ENCODE results near the gene DYTN. TPM values are rescaled to one million over a fixed set of nuclear protein-coding genes. Genes with fewer than 3 reads are reported as not detected.

Gene DYTN
- polyA plus RNA-seq, 4 donors, result not detected

DNA sequence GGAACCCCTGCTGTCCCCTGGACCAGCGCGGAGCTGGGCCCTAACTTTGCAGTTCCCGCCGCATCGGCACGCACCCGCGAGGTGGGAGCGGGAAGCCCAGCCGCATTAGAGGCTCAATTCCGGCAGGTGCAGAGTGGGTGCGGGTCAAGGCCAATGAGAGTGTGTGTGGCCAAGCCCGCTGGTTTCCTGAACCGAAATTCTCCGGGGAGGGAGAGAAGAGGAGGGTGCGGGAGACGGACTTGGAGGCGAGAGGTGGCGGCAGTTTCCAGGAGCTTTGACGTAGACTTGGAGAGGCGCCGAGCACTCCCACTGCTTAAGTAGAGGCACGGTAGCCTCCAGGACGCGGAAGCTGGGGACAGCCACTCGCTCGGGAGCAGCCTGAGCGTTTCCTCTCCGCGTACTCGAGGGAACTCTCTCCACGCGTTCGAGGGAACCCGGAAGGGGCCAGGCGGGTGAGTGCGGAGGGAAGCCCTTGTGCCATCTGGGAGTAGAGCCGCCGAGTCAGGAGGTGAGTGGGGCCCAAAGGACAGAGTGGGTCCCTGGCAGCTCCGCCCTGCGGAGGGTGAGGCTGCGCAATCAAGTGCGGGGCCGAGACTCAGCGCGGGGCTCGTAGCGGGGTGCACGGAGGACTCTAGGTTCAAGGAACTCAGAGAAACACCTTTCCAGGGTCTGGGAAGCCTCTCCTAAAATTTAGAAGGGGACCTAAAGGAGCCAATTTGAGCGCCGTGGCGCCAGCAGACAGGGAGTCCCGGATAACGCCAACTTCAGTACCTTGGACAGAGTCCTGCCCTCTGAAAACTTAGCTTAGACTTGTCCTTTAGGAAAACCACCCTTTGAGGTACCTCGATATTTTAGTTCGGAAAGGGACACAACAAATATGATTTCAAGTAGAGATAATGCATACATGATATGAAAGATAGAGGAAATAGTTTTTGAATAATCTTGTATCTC is 75.8 kb downstream of the DYTN start, which contains the start of gene FAM237A:
FAM237A (plus strand) TSS at position 413 of the 951 bp plus-strand sequence. CDS start 1,750 bp downstream, outside the sequence.
- Histone ChIP-seq H3K36me3 (ENCODE audit: control insufficient read depth in 3 of 3, insufficient read depth in 2 of 3, low read depth in 1 of 3, low read length in 3 of 3) (no peaks in the 10 kb centered on the region), H3K9me3 (ENCODE audit: control insufficient read depth in 2 of 2, insufficient read depth in 1 of 2, low read depth in 1 of 2, low read length in 1 of 2) (no peaks in the 10 kb centered on the region), H3K4me1 (ENCODE audit: control insufficient read depth in 3 of 3, insufficient read depth in 2 of 3, low read depth in 1 of 3, low read length in 2 of 3) (no peaks in the 10 kb centered on the region), H3K27ac (ENCODE audit: low read depth in 1 of 3, low read length in 2 of 3) (no peak within 1 kb of the TSS), H3K4me3 (ENCODE audit: low read depth in 1 of 3, low read length in 3 of 3) (no peak within 1 kb of the TSS), H3K27me3 (ENCODE audit: control insufficient read depth in 3 of 3, insufficient read depth in 3 of 3, low read length in 3 of 3) (peaks cover 0 to 19% (median 18%) of the 10 kb centered on the region in 3 donors)
- DNase-seq (peak; percentile 2 to 60), FAIRE-seq (no peak)
- 10 to 27% (median 24%) methylated on average over 56 of the region's 56 CpGs for WGBS, 3 donors

GRCh38 chr2:206641226-206641625 is 77.0 kb downstream of the DYTN start:
- no peaks in the 10 kb centered on the region for H3K9me3 ChIP-seq (ENCODE audit: control insufficient read depth in 2 of 2, insufficient read depth in 1 of 2, low read depth in 1 of 2, low read length in 1 of 2)
- WGBS, 3 donors, result 38 to 47% (median 42%) methylated on average over 3 of the region's 3 CpGs
- DNase-seq (no peak), FAIRE-seq (no peak)
- H3K27me3 ChIP-seq (ENCODE audit: control insufficient read depth in 3 of 3, insufficient read depth in 3 of 3, low read length in 3 of 3), result peaks cover 0 to 19% (median 18%) of the 10 kb centered on the region in 3 donors
- no peak overlapping the region for H3K4me3 ChIP-seq (ENCODE audit: low read depth in 1 of 3, low read length in 3 of 3)
- no peaks in the 10 kb centered on the region for H3K36me3 ChIP-seq (ENCODE audit: control insufficient read depth in 3 of 3, insufficient read depth in 2 of 3, low read depth in 1 of 3, low read length in 3 of 3)
- no peak overlapping the region for H3K27ac ChIP-seq (ENCODE audit: low read depth in 1 of 3, low read length in 2 of 3)
- H3K4me1 ChIP-seq (ENCODE audit: control insufficient read depth in 3 of 3, insufficient read depth in 2 of 3, low read depth in 1 of 3, low read length in 2 of 3), result no peaks in the 10 kb centered on the region

- Histone ChIP-seq H3K9me3 (ENCODE audit: control insufficient read depth in 2 of 2, insufficient read depth in 1 of 2, low read depth in 1 of 2, low read length in 1 of 2) (no peaks in the 10 kb centered on the region), H3K27me3 (ENCODE audit: control insufficient read depth in 3 of 3, insufficient read depth in 3 of 3, low read length in 3 of 3) (peaks cover 0 to 19% (median 18%) of the 10 kb centered on the region in 3 donors), H3K4me3 (ENCODE audit: low read depth in 1 of 3, low read length in 3 of 3) (no peak overlapping the region), H3K27ac (ENCODE audit: low read depth in 1 of 3, low read length in 2 of 3) (no peak overlapping the region), H3K36me3 (ENCODE audit: control insufficient read depth in 3 of 3, insufficient read depth in 2 of 3, low read depth in 1 of 3, low read length in 3 of 3) (no peaks in the 10 kb centered on the region), H3K4me1 (ENCODE audit: control insufficient read depth in 3 of 3, insufficient read depth in 2 of 3, low read depth in 1 of 3, low read length in 2 of 3) (no peaks in the 10 kb centered on the region)
- 17 to 22% (median 19%) methylated on average over 2 of the region's 2 CpGs for WGBS, 3 donors
- FAIRE-seq, result no peak
- no peak for DNase-seq
Measured at GRCh38 chr2:206639636-206640035, 78.6 kb downstream of the DYTN start.

GRCh38 chr2:206635015-206635414 is 83.2 kb downstream of the DYTN start:
- no peak for DNase-seq
- WGBS, 3 donors, result 84 to 88% (median 84%) methylated on average over 1 of the region's 1 CpG
- H3K4me1 ChIP-seq (ENCODE audit: control insufficient read depth in 3 of 3, insufficient read depth in 2 of 3, low read depth in 1 of 3, low read length in 2 of 3), result no peaks in the 10 kb centered on the region

DNA sequence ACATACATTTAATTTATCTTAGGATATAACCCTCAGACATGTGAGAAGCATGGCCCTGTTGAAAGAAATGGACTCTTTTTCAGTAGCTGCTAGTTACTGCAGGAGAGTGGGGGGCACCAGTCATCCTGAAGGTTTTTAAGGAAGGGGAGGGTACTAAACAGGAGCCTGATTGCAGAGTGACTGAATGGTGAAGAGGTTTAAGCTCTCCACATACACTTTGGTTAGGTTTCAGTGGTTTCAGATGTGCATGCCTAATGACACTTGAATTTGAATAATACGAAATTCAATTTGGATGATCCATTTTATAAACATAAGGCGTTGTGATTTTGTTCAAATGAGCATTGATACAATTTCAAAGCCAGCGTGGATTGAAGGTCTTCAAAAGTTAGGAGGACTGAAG is 86.9 kb downstream of the DYTN start:
- H3K27ac ChIP-seq (ENCODE audit: low read depth in 1 of 3, low read length in 2 of 3), result no peak overlapping the region
- H3K36me3 ChIP-seq (ENCODE audit: control insufficient read depth in 3 of 3, insufficient read depth in 2 of 3, low read depth in 1 of 3, low read length in 3 of 3), result no peaks in the 10 kb centered on the region
- no peaks in the 10 kb centered on the region for H3K27me3 ChIP-seq (ENCODE audit: control insufficient read depth in 3 of 3, insufficient read depth in 3 of 3, low read length in 3 of 3)
- H3K4me3 ChIP-seq (ENCODE audit: low read depth in 1 of 3, low read length in 3 of 3), result no peak overlapping the region
- WGBS, 3 donors, result 40 to 49% (median 49%) methylated on average over 3 of the region's 3 CpGs
- DNase-seq, result no peak
- FAIRE-seq, result no peak
- no peaks in the 10 kb centered on the region for H3K9me3 ChIP-seq (ENCODE audit: control insufficient read depth in 2 of 2, insufficient read depth in 1 of 2, low read depth in 1 of 2, low read length in 1 of 2)
- no peaks in the 10 kb centered on the region for H3K4me1 ChIP-seq (ENCODE audit: control insufficient read depth in 3 of 3, insufficient read depth in 2 of 3, low read depth in 1 of 3, low read length in 2 of 3)

More at GRCh38 chr2:206635015-206635414, 83.2 kb downstream of the DYTN start:
- peaks cover 0 to 4% (median 0%) of the 10 kb centered on the region in 3 donors for H3K27me3 ChIP-seq (ENCODE audit: control insufficient read depth in 3 of 3, insufficient read depth in 3 of 3, low read length in 3 of 3)
- FAIRE-seq, result no peak
- no peak overlapping the region for H3K4me3 ChIP-seq (ENCODE audit: low read depth in 1 of 3, low read length in 3 of 3)
- no peaks in the 10 kb centered on the region for H3K9me3 ChIP-seq (ENCODE audit: control insufficient read depth in 2 of 2, insufficient read depth in 1 of 2, low read depth in 1 of 2, low read length in 1 of 2)
- H3K36me3 ChIP-seq (ENCODE audit: control insufficient read depth in 3 of 3, insufficient read depth in 2 of 3, low read depth in 1 of 3, low read length in 3 of 3), result no peaks in the 10 kb centered on the region
- no peak overlapping the region for H3K27ac ChIP-seq (ENCODE audit: low read depth in 1 of 3, low read length in 2 of 3)

GRCh38 chr2:206627632-206628031 is 90.6 kb downstream of the DYTN start:
- Histone ChIP-seq H3K9me3 (ENCODE audit: control insufficient read depth in 2 of 2, insufficient read depth in 1 of 2, low read depth in 1 of 2, low read length in 1 of 2) (no peaks in the 10 kb centered on the region), H3K27ac (ENCODE audit: low read depth in 1 of 3, low read length in 2 of 3) (no peak overlapping the region), H3K4me1 (ENCODE audit: control insufficient read depth in 3 of 3, insufficient read depth in 2 of 3, low read depth in 1 of 3, low read length in 2 of 3) (no peaks in the 10 kb centered on the region), H3K4me3 (ENCODE audit: low read depth in 1 of 3, low read length in 3 of 3) (no peak overlapping the region), H3K36me3 (ENCODE audit: control insufficient read depth in 3 of 3, insufficient read depth in 2 of 3, low read depth in 1 of 3, low read length in 3 of 3) (no peaks in the 10 kb centered on the region), H3K27me3 (ENCODE audit: control insufficient read depth in 3 of 3, insufficient read depth in 3 of 3, low read length in 3 of 3) (no peaks in the 10 kb centered on the region)
- FAIRE-seq, result no peak
- no peak for DNase-seq

GRCh38 chr2:206626108-206626507 is 92.1 kb downstream of the DYTN start:
- H3K9me3 ChIP-seq (ENCODE audit: control insufficient read depth in 2 of 2, insufficient read depth in 1 of 2, low read depth in 1 of 2, low read length in 1 of 2), result no peaks in the 10 kb centered on the region
- DNase-seq (no peak), FAIRE-seq (no peak)
- no peaks in the 10 kb centered on the region for H3K36me3 ChIP-seq (ENCODE audit: control insufficient read depth in 3 of 3, insufficient read depth in 2 of 3, low read depth in 1 of 3, low read length in 3 of 3)
- H3K4me3 ChIP-seq (ENCODE audit: low read depth in 1 of 3, low read length in 3 of 3), result no peak overlapping the region
- no peak overlapping the region for H3K27ac ChIP-seq (ENCODE audit: low read depth in 1 of 3, low read length in 2 of 3)
- H3K27me3 ChIP-seq (ENCODE audit: control insufficient read depth in 3 of 3, insufficient read depth in 3 of 3, low read length in 3 of 3), result no peaks in the 10 kb centered on the region
- 59 to 70% (median 61%) methylated on average over 2 of the region's 2 CpGs for WGBS, 3 donors
- H3K4me1 ChIP-seq (ENCODE audit: control insufficient read depth in 3 of 3, insufficient read depth in 2 of 3, low read depth in 1 of 3, low read length in 2 of 3), result no peaks in the 10 kb centered on the region

GRCh38 chr2:206619011-206619410 is 99.2 kb downstream of the DYTN start:
- H3K9me3 ChIP-seq (ENCODE audit: control insufficient read depth in 2 of 2, insufficient read depth in 1 of 2, low read depth in 1 of 2, low read length in 1 of 2), result no peaks in the 10 kb centered on the region
- WGBS, 3 donors, result 75 to 78% (median 75%) methylated on average over 3 of the region's 3 CpGs
- FAIRE-seq, result no peak
- no peaks in the 10 kb centered on the region for H3K4me1 ChIP-seq (ENCODE audit: control insufficient read depth in 3 of 3, insufficient read depth in 2 of 3, low read depth in 1 of 3, low read length in 2 of 3)
- no peak overlapping the region for H3K27ac ChIP-seq (ENCODE audit: low read depth in 1 of 3, low read length in 2 of 3)
- H3K4me3 ChIP-seq (ENCODE audit: low read depth in 1 of 3, low read length in 3 of 3), result no peak overlapping the region
- DNase-seq, result no peak
- no peaks in the 10 kb centered on the region for H3K36me3 ChIP-seq (ENCODE audit: control insufficient read depth in 3 of 3, insufficient read depth in 2 of 3, low read depth in 1 of 3, low read length in 3 of 3)
- H3K27me3 ChIP-seq (ENCODE audit: control insufficient read depth in 3 of 3, insufficient read depth in 3 of 3, low read length in 3 of 3), result no peaks in the 10 kb centered on the region
